Keratinocyte (primary cell): Measurements from ENCODE around the gene GPR62. TPM values are rescaled to one million over a fixed set of nuclear protein-coding genes. Genes with fewer than 3 reads are reported as not detected.
"Not testable (repeated sequence)": the region's sequence is repeated elsewhere in the genome, so short reads cannot be mapped to it uniquely, and the experiment has no call there.

Source experiments
- DNase-seq: peaks from one replicate; pipeline ENCODE4 v3.0.0-alpha.2; 2011; ENCODE audit warnings: low read depth, missing footprints, low spot score
- FAIRE-seq: peaks from 2 replicates; lab custom pipeline; 2011; peaks lifted over from hg19 to GRCh38; lab: Jason Lieb, UNC
- H2AFZ ChIP-seq: 2 replicates; pipeline ENCODE4 v1.6.0; 2012; ENCODE audit warnings: low read length, control low read depth, inconsistent platforms; ENCODE audit not compliant: control insufficient read depth
- H3K27ac ChIP-seq: 2 replicates; pipeline ENCODE4 v1.5.1; 2011; ENCODE audit warnings: low read length; ENCODE audit not compliant: control insufficient read depth, insufficient read depth
- H3K27me3 ChIP-seq: 3 replicates; pipeline ENCODE4 v1.6.0; 2011; ENCODE audit warnings: low read length; ENCODE audit not compliant: control insufficient read depth, insufficient read depth; ENCODE audit errors: extremely low read depth
- H3K36me3 ChIP-seq, 2 experiments: 2 replicates in 1 of 2; 3 replicates in 1 of 2; pipeline ENCODE4 v1.5.1; 2011; ENCODE audit warnings: low read length in 2 of 2, mild to moderate bottlenecking in 1 of 2; ENCODE audit not compliant: control insufficient read depth in 2 of 2, insufficient read depth in 2 of 2; ENCODE audit errors: extremely low read depth in 1 of 2
- H3K4me1 ChIP-seq: 3 replicates; pipeline ENCODE4 v1.5.1; 2011; ENCODE audit warnings: low read length; ENCODE audit not compliant: control insufficient read depth, insufficient read depth; ENCODE audit errors: extremely low read depth
- H3K4me2 ChIP-seq: 3 replicates; pipeline ENCODE4 v1.6.0; 2011; ENCODE audit warnings: low read depth, low read length; ENCODE audit not compliant: control insufficient read depth, insufficient read depth; ENCODE audit errors: extremely low read depth
- H3K4me3 ChIP-seq, 3 experiments: fragments of 200-600 bp in 1 of 3; sonication (generic) in 1 of 3; 2 replicates in 2 of 3; 3 replicates in 1 of 3; pipeline ENCODE4 v1.5.1; 2011 to 2016; ENCODE audit warnings: low read length in 3 of 3, mild to moderate bottlenecking in 3 of 3, control low read depth in 2 of 3, inconsistent platforms in 1 of 3, low read depth in 1 of 3, mixed read lengths in 1 of 3, mixed run types in 1 of 3, moderate library complexity in 1 of 3; ENCODE audit not compliant: control insufficient read depth in 2 of 3, insufficient read depth in 2 of 3; ENCODE audit errors: extremely low read depth in 1 of 3
- H3K79me2 ChIP-seq: 2 replicates; pipeline ENCODE4 v1.6.0; 2012; ENCODE audit warnings: low read length; ENCODE audit not compliant: control insufficient read depth, insufficient read depth
- H3K9ac ChIP-seq: 3 replicates; pipeline ENCODE4 v1.6.0; 2011; ENCODE audit warnings: low read length; ENCODE audit not compliant: control insufficient read depth, insufficient read depth; ENCODE audit errors: extremely low read depth
- H3K9me1 ChIP-seq: 3 replicates; pipeline ENCODE4 v1.6.0; 2011; ENCODE audit warnings: low read length; ENCODE audit not compliant: control insufficient read depth, insufficient read depth; ENCODE audit errors: extremely low read depth
- H3K9me3 ChIP-seq: 2 replicates; pipeline ENCODE4 v1.5.1; 2012; ENCODE audit warnings: low read depth, low read length; ENCODE audit not compliant: control insufficient read depth
- H4K20me1 ChIP-seq: 3 replicates; pipeline ENCODE4 v1.6.0; 2011; ENCODE audit warnings: low read length; ENCODE audit not compliant: control insufficient read depth, insufficient read depth; ENCODE audit errors: extremely low read depth
- EZH2 ChIP-seq: IDR thresholded peaks from one replicate; pipeline ENCODE4 v1.6.1; 2012; ENCODE audit warnings: inconsistent platforms, mild to moderate bottlenecking, low read length, moderate library complexity
- dilution Hi-C: fragments of 300-500 bp; cut with MboI; formaldehyde crosslinking; loops from one replicate; pipeline ENCODE4 v1.7.0; 2020; ENCODE audit warnings: low sequenced_read_pairs; ENCODE audit not compliant: extremely low pct_ligation_motif_present
- polyA plus RNA-seq, 5 experiments: library from polyadenylated mRNA; depleted of rRNA in 3 of 5; stranded (reverse) in 3 of 5; stranded (forward) in 1 of 5; unstranded in 1 of 5; fragments of >200 nt; gene quantifications; 1 replicate in 1 of 5; 2 replicates in 3 of 5; 3 replicates in 1 of 5; pipeline versions ENCODE4 v1.2.1 to v1.2.3, GENCODE V29; 2011 to 2012; ENCODE audit warnings: missing spikeins in 2 of 5, low read depth in 1 of 5, low replicate concordance in 1 of 5
- TF ChIP-seq, protein P1 (sequence below), 3 experiments: IDR thresholded peaks in 1 of 3; conservative IDR thresholded peaks in 1 of 3; optimal IDR thresholded peaks in 1 of 3; 2 replicates in 2 of 3; 3 replicates in 1 of 3; pipeline versions ENCODE3 to v1.5.1; 2011; ENCODE audit warnings: low read length in 3 of 3, mild to moderate bottlenecking in 3 of 3, moderate library complexity in 2 of 3, control low read depth in 1 of 3, inconsistent platforms in 1 of 3; ENCODE audit not compliant: insufficient read depth in 2 of 3; ENCODE audit errors: extremely low read depth in 1 of 3

The GPR62 gene
- polyA plus RNA-seq, 1 donor (not counting 4 experiments of a cell fraction or from before 2014, with no cell fraction given): not detected

DNA sequence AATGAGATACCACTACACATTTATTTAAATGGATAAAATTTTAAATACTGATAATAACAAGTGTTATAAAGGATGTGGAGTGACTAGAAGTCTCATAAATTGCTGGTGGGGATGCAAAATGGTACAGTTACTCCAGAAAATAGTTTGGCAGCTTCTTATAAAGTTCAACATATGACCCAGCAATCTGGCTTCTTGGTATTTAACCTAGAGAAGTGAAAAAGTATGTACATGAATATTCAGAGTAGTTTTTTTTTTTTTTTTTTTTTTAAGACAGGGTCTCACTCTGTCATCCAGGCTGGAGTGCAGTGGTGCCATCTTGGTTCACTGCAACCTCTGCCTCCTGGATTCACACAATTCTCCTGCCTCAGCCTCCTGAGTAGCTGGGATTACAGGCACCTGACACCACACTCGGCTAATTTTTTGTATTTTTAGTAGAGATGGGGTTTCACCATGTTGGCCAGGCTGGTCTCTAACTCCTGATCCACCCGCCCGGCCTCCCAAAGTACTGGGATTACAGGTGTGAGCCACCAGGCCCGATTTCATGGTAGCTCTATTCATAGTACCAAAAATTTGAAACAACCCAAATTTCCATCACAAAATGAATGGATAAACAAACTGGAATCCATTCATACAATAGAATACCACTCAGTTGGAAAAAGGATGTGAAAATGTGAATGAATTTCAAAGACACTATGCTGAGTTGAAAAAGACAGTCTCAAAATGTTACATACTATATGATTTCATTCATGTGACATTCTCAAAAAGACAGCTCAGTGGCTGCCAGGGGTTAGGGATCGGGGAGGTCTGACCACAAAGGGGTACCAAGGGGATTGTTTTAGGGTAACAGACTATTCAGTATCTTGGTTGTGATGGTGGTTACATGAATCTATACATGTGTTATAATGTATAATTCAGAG lies 27.9 kb upstream of the GPR62 start:
- no peak for DNase-seq
- Histone ChIP-seq H3K9me3 (no peaks in the 10 kb centered on the region), H3K4me2 (no peak overlapping the region), H3K4me1 (no peaks in the 10 kb centered on the region), H3K27ac (no peak overlapping the region), H3K9me1 (no peaks in the 10 kb centered on the region), H2AFZ (no peak overlapping the region), H3K36me3 (peaks cover 0 to 4% of the 10 kb centered on the region in 2 experiments), H3K27me3 (no peaks in the 10 kb centered on the region), H3K79me2 (no peaks in the 10 kb centered on the region), H4K20me1 (peaks cover 4% of the 10 kb centered on the region), H3K4me3 (no peak overlapping the region), H3K9ac (no peak overlapping the region)
- dilution Hi-C loops: no loop called here
- no peak for TF ChIP-seq EZH2
- TF ChIP-seq, protein P1, sequence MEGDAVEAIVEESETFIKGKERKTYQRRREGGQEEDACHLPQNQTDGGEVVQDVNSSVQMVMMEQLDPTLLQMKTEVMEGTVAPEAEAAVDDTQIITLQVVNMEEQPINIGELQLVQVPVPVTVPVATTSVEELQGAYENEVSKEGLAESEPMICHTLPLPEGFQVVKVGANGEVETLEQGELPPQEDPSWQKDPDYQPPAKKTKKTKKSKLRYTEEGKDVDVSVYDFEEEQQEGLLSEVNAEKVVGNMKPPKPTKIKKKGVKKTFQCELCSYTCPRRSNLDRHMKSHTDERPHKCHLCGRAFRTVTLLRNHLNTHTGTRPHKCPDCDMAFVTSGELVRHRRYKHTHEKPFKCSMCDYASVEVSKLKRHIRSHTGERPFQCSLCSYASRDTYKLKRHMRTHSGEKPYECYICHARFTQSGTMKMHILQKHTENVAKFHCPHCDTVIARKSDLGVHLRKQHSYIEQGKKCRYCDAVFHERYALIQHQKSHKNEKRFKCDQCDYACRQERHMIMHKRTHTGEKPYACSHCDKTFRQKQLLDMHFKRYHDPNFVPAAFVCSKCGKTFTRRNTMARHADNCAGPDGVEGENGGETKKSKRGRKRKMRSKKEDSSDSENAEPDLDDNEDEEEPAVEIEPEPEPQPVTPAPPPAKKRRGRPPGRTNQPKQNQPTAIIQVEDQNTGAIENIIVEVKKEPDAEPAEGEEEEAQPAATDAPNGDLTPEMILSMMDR (optimal IDR thresholded peaks at IDR 0.05 in 1 of 3, IDR thresholded peaks at IDR 0.05 in 1 of 3, conservative IDR thresholded peaks at IDR 0.05 in 1 of 3; ENCODE audit: extremely low read depth in 1 of 3, insufficient read depth in 2 of 3, low read length in 3 of 3): no peak
- no peak for FAIRE-seq

DNA sequence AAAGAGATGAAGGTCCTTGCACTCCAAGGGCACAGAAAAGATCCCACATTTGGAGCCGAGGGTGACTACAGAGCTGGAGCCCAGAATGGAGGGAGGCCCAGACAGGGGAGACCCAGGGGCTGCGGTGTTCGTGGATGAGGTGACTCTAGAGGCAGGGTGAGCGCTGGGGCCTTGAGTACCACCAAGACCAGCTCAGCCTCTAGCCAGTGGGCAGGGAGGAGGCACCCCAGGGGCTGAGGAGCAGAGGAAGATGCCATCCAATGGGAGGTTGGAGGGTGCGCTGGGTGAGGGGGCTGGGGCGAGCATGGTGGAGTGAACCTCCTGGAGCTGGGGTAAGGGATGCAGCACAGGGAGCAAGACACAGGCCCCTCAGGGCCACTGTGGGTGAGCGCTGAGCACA lies 26.7 kb upstream of the GPR62 start:
- DNase-seq (no peak), FAIRE-seq (no peak)
- no peaks in the 10 kb centered on the region for H3K9me3 ChIP-seq
- TF ChIP-seq, protein P1 (optimal IDR thresholded peaks at IDR 0.05 in 1 of 3, IDR thresholded peaks at IDR 0.05 in 1 of 3, conservative IDR thresholded peaks at IDR 0.05 in 1 of 3; ENCODE audit: extremely low read depth in 1 of 3, insufficient read depth in 2 of 3, low read length in 3 of 3): no peak
- no peak for TF ChIP-seq EZH2
- H3K9me1 ChIP-seq: no peaks in the 10 kb centered on the region
- H3K79me2 ChIP-seq: no peaks in the 10 kb centered on the region
- H3K27me3 ChIP-seq: no peaks in the 10 kb centered on the region
- dilution Hi-C loops: no loop called here
- H3K9ac ChIP-seq: no peak overlapping the region
- H3K27ac ChIP-seq: no peak overlapping the region
- no peak overlapping the region for H2AFZ ChIP-seq
- no peaks in the 10 kb centered on the region for H3K4me1 ChIP-seq
- no peak overlapping the region for H3K4me2 ChIP-seq
- no peak overlapping the region for H3K4me3 ChIP-seq
- H4K20me1 ChIP-seq: peaks cover 4% of the 10 kb centered on the region
- H3K36me3 ChIP-seq: peaks cover 0 to 10% of the 10 kb centered on the region in 2 experiments

DNA sequence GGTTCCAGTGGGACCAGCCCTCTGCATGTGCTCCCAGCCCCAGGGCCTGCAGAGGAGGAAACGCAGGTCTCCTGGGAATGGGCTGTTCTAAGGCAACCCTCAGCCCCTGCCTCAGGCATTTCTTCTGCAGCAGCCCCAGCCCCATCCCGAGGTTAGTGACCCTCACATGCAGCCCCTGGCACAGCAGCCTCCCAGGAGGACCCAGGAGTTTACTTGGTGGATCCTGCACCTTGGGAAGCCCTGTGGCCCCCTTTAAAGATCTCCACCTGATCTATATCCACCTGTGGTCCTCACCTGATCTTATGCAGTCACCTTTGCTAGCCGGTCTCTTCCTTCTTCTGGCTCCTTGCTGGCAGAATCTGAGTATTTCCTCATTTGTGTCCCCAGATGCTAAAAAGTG lies 26.2 kb upstream of the GPR62 start:
- H3K27me3 ChIP-seq, H3K9me3 ChIP-seq, FAIRE-seq, H3K4me2 ChIP-seq, H3K9me1 ChIP-seq, H3K4me1 ChIP-seq, H3K79me2 ChIP-seq, DNase-seq, H3K27ac ChIP-seq, H2AFZ ChIP-seq, H4K20me1 ChIP-seq, H3K4me3 ChIP-seq, H3K9ac ChIP-seq, dilution Hi-C loops: not testable (repeated sequence)
- H3K36me3 ChIP-seq: peaks cover 5 to 13% of the 10 kb centered on the region in 2 experiments
